Smooth muscle cell (in vitro differentiated cells): ENCODE results near the gene IPO11. TPM values are rescaled to one million over a fixed set of nuclear protein-coding genes. Genes with fewer than 3 reads are reported as not detected.
"Not testable (repeated sequence)": the region's sequence is repeated elsewhere in the genome, so short reads cannot be mapped to it uniquely, and the experiment has no call there.

ENCODE experiments used
- DNase-seq: peaks from one replicate; lab custom pipeline; 2025; ENCODE audit not compliant: unreplicated experiment; lab: John Stamatoyannopoulos, UW
- H2AFZ ChIP-seq: fragments of 200-600 bp; sonication (generic); 2 replicates; pipeline ENCODE4 v1.6.0; 2016; ENCODE audit warnings: antibody characterized with exemption, low read depth, mild to moderate bottlenecking
- H3F3A ChIP-seq: fragments of 200-600 bp; sonication (generic); 2 replicates; pipeline ENCODE4 v1.6.0; 2017; ENCODE audit warnings: antibody characterized with exemption, low read depth
- H3K27ac ChIP-seq: fragments of 200-600 bp; sonication (generic); 2 replicates; pipeline ENCODE4 v1.5.1; 2016; ENCODE audit warnings: low read depth, mild to moderate bottlenecking
- H3K27me3 ChIP-seq: fragments of 200-600 bp; sonication (generic); 2 replicates; pipeline ENCODE4 v1.6.1; 2016; ENCODE audit warnings: low read depth, mild to moderate bottlenecking
- H3K36me3 ChIP-seq: fragments of 200-600 bp; sonication (generic); 2 replicates; pipeline ENCODE4 v1.5.1; 2016; ENCODE audit warnings: low read depth
- H3K4me1 ChIP-seq: fragments of 200-600 bp; sonication (generic); 2 replicates; pipeline ENCODE4 v1.5.1; 2016; ENCODE audit warnings: low read depth
- H3K4me2 ChIP-seq: fragments of 200-600 bp; sonication (generic); 2 replicates; pipeline ENCODE4 v1.6.0; 2016; ENCODE audit warnings: mild to moderate bottlenecking
- H3K4me3 ChIP-seq: fragments of 200-600 bp; sonication (generic); 2 replicates; pipeline ENCODE4 v1.5.1; 2016; ENCODE audit warnings: mild to moderate bottlenecking
- H3K79me2 ChIP-seq: fragments of 200-600 bp; sonication (generic); 2 replicates; pipeline ENCODE4 v1.6.0; 2016; ENCODE audit warnings: low read depth, mild to moderate bottlenecking
- H3K9ac ChIP-seq: fragments of 200-600 bp; sonication (generic); 2 replicates; pipeline ENCODE4 v1.6.0; 2016; ENCODE audit warnings: low read depth
- H3K9me3 ChIP-seq: fragments of 200-600 bp; sonication (generic); replicated peaks from 2 replicates; pipeline ENCODE4 v1.5.1; 2016; ENCODE audit warnings: low read depth
- H4K20me1 ChIP-seq: fragments of 200-600 bp; sonication (generic); 2 replicates; pipeline ENCODE4 v1.6.0; 2016; ENCODE audit warnings: low read depth
- WGBS: methylation state at CpG from one replicate; pipeline ENCODE4 v1.1.7; 2016; ENCODE audit warnings: low lambda C conversion rate; 5-methylcytosine and 5-hydroxymethylcytosine counted together
- polyA plus RNA-seq: library from polyadenylated mRNA; unstranded; fragments of >200 nt; fragmentation: Nextera tagmentation; extraction: Ambion mirVana; gene quantifications from 2 replicates; pipeline ENCODE4 v1.2.1, GENCODE V29; 2016
- total RNA-seq: library from RNA; depleted of rRNA; stranded (reverse); fragments of >200 nt; gene quantifications from 2 replicates; pipeline ENCODE4 v1.2.3, GENCODE V29; 2014
- TF ChIP-seq, protein P1 (sequence below): fragments of 200-600 bp; sonication (generic); IDR thresholded peaks from 2 replicates; pipeline ENCODE4 v1.5.1; 2017; ENCODE audit warnings: borderline replicate concordance, mild to moderate bottlenecking, antibody characterized with exemption; ENCODE audit not compliant: insufficient read depth, poor library complexity, severe bottlenecking

IPO11 gene
- total and polyA plus RNA-seq, 2 experiments from 2014 or later: 9.3 to 31.8 TPM

DNA sequence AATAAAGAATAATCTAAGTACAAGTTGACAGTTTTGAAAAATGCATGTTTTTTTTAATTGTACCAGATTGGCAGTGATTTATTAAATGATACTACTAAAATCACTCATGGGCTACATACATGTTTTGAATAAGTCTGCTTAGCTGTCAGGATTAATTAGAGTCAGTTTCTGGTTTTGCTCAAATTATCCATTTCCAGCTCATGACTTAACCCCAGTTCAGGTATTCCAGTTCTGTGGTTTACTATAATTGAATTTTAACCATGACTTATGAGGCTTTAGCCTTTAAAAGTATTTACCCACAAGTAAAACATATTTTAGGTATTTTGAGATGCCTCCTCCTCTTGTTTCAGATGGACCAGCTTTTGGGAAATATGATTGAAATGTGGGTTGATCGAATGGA is 148.2 kb downstream of the IPO11 start:
- peaks cover 5% of the 10 kb centered on the region for H3K36me3 ChIP-seq
- H3K4me1 ChIP-seq: no peaks in the 10 kb centered on the region
- TF ChIP-seq, protein P1, sequence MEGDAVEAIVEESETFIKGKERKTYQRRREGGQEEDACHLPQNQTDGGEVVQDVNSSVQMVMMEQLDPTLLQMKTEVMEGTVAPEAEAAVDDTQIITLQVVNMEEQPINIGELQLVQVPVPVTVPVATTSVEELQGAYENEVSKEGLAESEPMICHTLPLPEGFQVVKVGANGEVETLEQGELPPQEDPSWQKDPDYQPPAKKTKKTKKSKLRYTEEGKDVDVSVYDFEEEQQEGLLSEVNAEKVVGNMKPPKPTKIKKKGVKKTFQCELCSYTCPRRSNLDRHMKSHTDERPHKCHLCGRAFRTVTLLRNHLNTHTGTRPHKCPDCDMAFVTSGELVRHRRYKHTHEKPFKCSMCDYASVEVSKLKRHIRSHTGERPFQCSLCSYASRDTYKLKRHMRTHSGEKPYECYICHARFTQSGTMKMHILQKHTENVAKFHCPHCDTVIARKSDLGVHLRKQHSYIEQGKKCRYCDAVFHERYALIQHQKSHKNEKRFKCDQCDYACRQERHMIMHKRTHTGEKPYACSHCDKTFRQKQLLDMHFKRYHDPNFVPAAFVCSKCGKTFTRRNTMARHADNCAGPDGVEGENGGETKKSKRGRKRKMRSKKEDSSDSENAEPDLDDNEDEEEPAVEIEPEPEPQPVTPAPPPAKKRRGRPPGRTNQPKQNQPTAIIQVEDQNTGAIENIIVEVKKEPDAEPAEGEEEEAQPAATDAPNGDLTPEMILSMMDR: no peak
- no peaks in the 10 kb centered on the region for H3F3A ChIP-seq
- no peak overlapping the region for H2AFZ ChIP-seq
- DNase-seq: no peak
- H3K9me3 ChIP-seq: no peaks in the 10 kb centered on the region
- H3K79me2 ChIP-seq: no peaks in the 10 kb centered on the region
- no peak overlapping the region for H3K9ac ChIP-seq
- H3K4me2 ChIP-seq: no peak overlapping the region
- no peaks in the 10 kb centered on the region for H3K27me3 ChIP-seq
- H3K4me3 ChIP-seq: no peak overlapping the region
- no peaks in the 10 kb centered on the region for H4K20me1 ChIP-seq
- whole genome bisulfite sequencing: 85% methylated on average over 1 of the region's 1 CpG
- H3K27ac ChIP-seq: no peak overlapping the region

DNA sequence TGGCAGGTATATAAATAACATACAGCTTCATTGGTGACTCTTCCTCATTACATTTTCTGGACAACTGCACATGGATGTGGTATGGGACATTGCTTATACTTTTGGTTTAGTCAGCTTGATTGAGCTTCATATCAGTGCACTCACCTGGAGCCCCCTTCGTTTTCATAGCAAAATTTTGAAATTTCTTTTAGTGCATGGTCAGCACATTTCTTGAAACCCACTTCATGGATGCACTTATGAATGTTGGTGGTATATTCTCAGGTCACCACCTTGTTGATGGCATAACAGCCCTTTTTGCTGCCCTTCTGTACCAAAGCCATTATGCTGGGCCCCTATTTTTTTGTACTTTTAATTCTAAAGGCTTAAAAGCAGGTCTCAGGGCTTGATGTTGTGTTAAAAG is 149.3 kb downstream of the IPO11 start:
- no peak overlapping the region for H3K4me3 ChIP-seq
- 91% methylated on average over 1 of the region's 1 CpG for WGBS
- TF ChIP-seq, protein P1: no peak

GRCh38 chr5:62562867-62563266 is 150.3 kb downstream of the IPO11 start:
- Histone ChIP-seq H3F3A (no peaks in the 10 kb centered on the region), H3K4me2 (no peak overlapping the region), H3K36me3 (peaks cover 19% of the 10 kb centered on the region), H3K79me2 (no peaks in the 10 kb centered on the region), H2AFZ (no peak overlapping the region), H3K27ac (no peak overlapping the region), H3K9me3 (peaks cover 3% of the 10 kb centered on the region), H4K20me1 (no peaks in the 10 kb centered on the region), H3K9ac (no peak overlapping the region), H3K27me3 (no peaks in the 10 kb centered on the region), H3K4me1 (no peaks in the 10 kb centered on the region), H3K4me3 (no peak overlapping the region)
- TF ChIP-seq, protein P1: no peak
- DNase-seq: no peak
- 67% methylated on average over 1 of the region's 1 CpG for WGBS

More for the DNA sequence above, 149.3 kb downstream of the IPO11 start:
- no peaks in the 10 kb centered on the region for H4K20me1 ChIP-seq
- no peaks in the 10 kb centered on the region for H3K4me1 ChIP-seq
- peaks cover 1% of the 10 kb centered on the region for H3K9me3 ChIP-seq
- H3K79me2 ChIP-seq: no peaks in the 10 kb centered on the region
- H3K27me3 ChIP-seq: no peaks in the 10 kb centered on the region
- DNase-seq: no peak
- no peaks in the 10 kb centered on the region for H3F3A ChIP-seq
- no peak overlapping the region for H3K4me2 ChIP-seq
- no peak overlapping the region for H3K9ac ChIP-seq
- no peak overlapping the region for H2AFZ ChIP-seq
- no peak overlapping the region for H3K27ac ChIP-seq
- H3K36me3 ChIP-seq: peaks cover 13% of the 10 kb centered on the region

DNA sequence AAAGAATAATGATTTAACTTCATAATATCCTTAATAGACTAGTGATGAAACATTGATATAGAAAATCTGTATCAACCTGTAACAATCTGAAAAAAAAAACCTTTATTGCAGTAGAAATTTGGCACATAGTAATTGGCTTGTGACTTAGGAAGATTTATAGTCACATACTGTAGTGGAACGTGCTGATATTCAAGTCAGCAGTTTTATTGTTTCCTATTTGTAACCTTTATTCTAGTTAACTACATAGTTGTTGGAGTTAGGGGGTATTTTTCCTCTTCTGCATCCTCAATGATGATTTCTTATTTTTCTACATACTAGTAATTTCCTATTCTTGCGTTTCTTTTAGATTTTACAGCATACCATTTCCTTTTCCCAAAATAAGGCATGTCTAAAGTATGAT is 151.5 kb downstream of the IPO11 start:
- Histone ChIP-seq H3F3A (no peaks in the 10 kb centered on the region), H3K27ac (no peak overlapping the region), H2AFZ (no peak overlapping the region), H3K9ac (no peak overlapping the region), H3K27me3 (no peaks in the 10 kb centered on the region), H3K4me3 (no peak overlapping the region), H3K4me2 (no peak overlapping the region), H3K4me1 (no peaks in the 10 kb centered on the region), H3K9me3 (peaks cover 3% of the 10 kb centered on the region), H3K79me2 (no peaks in the 10 kb centered on the region), H3K36me3 (peaks cover 19% of the 10 kb centered on the region), H4K20me1 (no peaks in the 10 kb centered on the region)
- no peak for DNase-seq
- 92% methylated on average over 2 of the region's 2 CpGs for WGBS
- TF ChIP-seq, protein P1: no peak

DNA sequence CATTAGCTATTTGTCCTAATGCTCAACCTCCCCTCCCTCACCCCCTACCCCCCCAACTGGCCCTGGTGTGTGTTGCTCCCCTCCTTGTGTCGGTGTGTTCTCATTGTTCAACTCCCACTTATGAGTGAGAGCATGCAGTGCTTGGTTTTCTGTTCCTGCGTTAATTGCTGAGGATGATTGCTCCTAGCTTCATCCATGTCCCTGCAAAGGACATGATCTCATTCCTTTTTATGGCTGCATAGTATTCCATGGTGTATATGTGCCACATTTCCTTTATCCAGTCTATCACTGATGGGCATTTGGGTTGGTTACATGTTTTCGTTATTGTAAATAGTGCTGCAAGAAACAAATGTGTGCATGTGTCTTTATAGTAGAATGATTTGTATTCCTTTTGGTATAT is 153.2 kb downstream of the IPO11 start:
- not testable (repeated sequence) for H2AFZ ChIP-seq, H3K4me1 ChIP-seq, H4K20me1 ChIP-seq, H3K4me3 ChIP-seq, H3K27me3 ChIP-seq, H3K27ac ChIP-seq, H3K4me2 ChIP-seq, DNase-seq, H3K9ac ChIP-seq, H3K79me2 ChIP-seq, H3F3A ChIP-seq, H3K9me3 ChIP-seq
- 79% methylated on average over 3 of the region's 3 CpGs for WGBS
- H3K36me3 ChIP-seq: peaks cover 15% of the 10 kb centered on the region
